ENCODE results near the gene TKT. TPM values are rescaled to one million over a fixed set of nuclear protein-coding genes. Genes with fewer than 3 reads are reported as not detected.

Gene TKT
- total RNA-seq, 1 experiment from 2014 or later = 186 TPM

DNA sequence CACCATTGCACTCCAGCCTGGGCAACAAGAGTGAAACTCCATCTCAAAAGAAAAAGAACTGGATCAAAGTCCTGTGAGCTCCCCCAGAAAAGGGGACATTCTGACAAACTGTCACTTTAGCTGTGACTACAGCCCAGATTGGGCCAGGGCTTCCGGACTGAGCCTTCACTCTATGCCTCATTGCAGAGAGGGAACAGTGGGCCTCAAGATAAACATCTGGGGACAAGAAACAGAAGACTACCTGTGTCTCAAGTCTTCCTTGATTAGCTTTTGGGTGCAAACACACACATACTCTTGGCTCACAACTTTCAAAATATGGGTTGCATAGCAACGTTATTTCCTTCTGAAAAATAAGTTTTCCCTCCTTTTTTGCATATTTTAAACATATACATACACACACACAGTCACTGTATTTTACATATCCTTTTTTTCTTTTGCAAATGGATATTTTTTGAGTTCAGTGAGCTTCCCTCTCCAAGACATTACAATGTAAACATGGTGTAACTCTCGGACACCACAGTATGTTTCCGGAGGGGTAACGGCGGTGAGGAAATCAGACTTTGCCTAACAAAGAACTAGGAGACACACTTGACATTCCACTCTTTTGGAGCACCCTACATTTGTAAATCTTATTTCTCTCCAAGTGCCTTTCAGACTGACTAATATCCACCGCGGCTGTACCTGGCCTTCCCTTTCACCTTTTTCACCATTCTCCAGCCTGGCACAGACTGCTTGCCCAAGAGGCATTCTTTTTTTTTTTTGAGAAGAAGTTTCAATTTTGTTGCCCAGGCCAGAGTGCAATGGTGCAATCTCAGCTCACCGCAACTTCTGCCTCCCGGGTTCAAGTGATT, 3.5 kb downstream of the TKT start:
- ChIA-PET POLR2A (ENCODE audit: low non-redundant PET) (no interaction called here), CTCF (no interaction called here)
- Histone ChIP-seq H3K36me3 (ENCODE audit: insufficient read depth, low read length, poor library complexity, severe bottlenecking) (no peaks in the 10 kb centered on the region), H3K27ac (ENCODE audit: low read depth, low read length, poor library complexity, severe bottlenecking) (no peak overlapping the region), H3K27me3 (replicated peaks; ENCODE audit: insufficient read depth, low read depth, low read length, poor library complexity) (no peaks in the 10 kb centered on the region), H3K4me3 (ENCODE audit: low read depth, low read length, poor library complexity, severe bottlenecking) (no peak overlapping the region), H3K9me3 (ENCODE audit: low read depth, low read length, poor library complexity, severe bottlenecking) (no peaks in the 10 kb centered on the region), H3K4me1 (ENCODE audit: insufficient read depth, low read length, poor library complexity, severe bottlenecking) (no peaks in the 10 kb centered on the region)
- no peak for DNase-seq (ENCODE audit: low spot score)
- intact Hi-C loops (cut with micrococcal nuclease; ENCODE audit: unreplicated experiment) = no loop called here
- TF ChIP-seq, protein P1, sequence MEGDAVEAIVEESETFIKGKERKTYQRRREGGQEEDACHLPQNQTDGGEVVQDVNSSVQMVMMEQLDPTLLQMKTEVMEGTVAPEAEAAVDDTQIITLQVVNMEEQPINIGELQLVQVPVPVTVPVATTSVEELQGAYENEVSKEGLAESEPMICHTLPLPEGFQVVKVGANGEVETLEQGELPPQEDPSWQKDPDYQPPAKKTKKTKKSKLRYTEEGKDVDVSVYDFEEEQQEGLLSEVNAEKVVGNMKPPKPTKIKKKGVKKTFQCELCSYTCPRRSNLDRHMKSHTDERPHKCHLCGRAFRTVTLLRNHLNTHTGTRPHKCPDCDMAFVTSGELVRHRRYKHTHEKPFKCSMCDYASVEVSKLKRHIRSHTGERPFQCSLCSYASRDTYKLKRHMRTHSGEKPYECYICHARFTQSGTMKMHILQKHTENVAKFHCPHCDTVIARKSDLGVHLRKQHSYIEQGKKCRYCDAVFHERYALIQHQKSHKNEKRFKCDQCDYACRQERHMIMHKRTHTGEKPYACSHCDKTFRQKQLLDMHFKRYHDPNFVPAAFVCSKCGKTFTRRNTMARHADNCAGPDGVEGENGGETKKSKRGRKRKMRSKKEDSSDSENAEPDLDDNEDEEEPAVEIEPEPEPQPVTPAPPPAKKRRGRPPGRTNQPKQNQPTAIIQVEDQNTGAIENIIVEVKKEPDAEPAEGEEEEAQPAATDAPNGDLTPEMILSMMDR (conservative IDR thresholded peaks at IDR 0.05; ENCODE audit: low read depth, low read length) = no peak
- no peak for TF ChIP-seq EZH2 (IDR thresholded peaks at IDR 0.05; ENCODE audit: borderline replicate concordance, low read depth, low read length, poor library complexity, severe bottlenecking)
- BruUV-seq (replicated peaks) = TSS peak; percentile 22

DNA sequence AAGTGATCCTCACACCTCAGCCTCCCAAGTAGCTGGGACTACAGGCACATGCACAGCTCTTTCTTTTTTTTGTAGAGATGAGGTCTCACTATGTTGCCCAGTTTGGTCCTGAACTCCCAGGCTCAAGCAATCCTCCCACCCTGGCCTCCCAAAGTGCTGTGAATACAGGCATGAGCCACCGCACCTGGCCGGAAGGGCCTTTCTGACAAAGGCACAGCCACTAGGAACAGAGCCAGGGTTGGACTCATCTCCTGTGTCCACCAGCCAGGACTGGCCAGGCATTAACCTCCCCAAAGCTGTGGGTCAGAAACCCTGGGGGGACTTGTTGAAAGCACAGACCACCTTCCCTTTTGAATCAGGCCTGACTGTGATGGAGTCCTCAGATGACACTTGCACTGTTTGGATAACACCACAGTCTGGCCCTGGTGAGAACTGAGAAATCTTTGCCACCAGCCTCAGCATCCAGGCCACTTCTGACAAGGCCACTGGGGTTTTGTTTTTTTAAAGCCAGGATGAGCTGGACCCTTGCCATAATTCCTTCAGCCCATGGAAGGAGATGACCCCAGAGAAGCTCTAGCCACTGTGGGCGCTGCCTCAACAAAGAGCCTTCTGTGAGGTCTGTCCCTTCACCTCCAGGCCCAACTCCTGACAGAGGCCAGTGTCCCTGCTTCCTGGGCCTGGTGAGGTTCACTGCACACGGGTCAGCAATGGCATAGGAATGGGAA, 4.8 kb downstream of the TKT start:
- DNase-seq (ENCODE audit: low spot score) = no peak
- CTCF ChIA-PET = no interaction called here
- Histone ChIP-seq H3K36me3 (ENCODE audit: insufficient read depth, low read length, poor library complexity, severe bottlenecking) (no peaks in the 10 kb centered on the region), H3K4me1 (ENCODE audit: insufficient read depth, low read length, poor library complexity, severe bottlenecking) (no peaks in the 10 kb centered on the region), H3K4me3 (ENCODE audit: low read depth, low read length, poor library complexity, severe bottlenecking) (no peak overlapping the region), H3K27me3 (replicated peaks; ENCODE audit: insufficient read depth, low read depth, low read length, poor library complexity) (no peaks in the 10 kb centered on the region), H3K9me3 (ENCODE audit: low read depth, low read length, poor library complexity, severe bottlenecking) (no peaks in the 10 kb centered on the region), H3K27ac (ENCODE audit: low read depth, low read length, poor library complexity, severe bottlenecking) (no peak overlapping the region)
- no peak for TF ChIP-seq EZH2 (IDR thresholded peaks at IDR 0.05; ENCODE audit: borderline replicate concordance, low read depth, low read length, poor library complexity, severe bottlenecking)
- TF ChIP-seq, protein P1 (conservative IDR thresholded peaks at IDR 0.05; ENCODE audit: low read depth, low read length) = no peak
- intact Hi-C loops (cut with micrococcal nuclease; ENCODE audit: unreplicated experiment) = no loop called here
- POLR2A ChIA-PET (ENCODE audit: low non-redundant PET) = no interaction called here
- BruUV-seq (replicated peaks) = no TSS peak

- TF ChIP-seq EZH2 (IDR thresholded peaks at IDR 0.05; ENCODE audit: borderline replicate concordance, low read depth, low read length, poor library complexity, severe bottlenecking) = no peak
- TF ChIP-seq, protein P1 (conservative IDR thresholded peaks at IDR 0.05; ENCODE audit: low read depth, low read length) = no peak
- intact Hi-C loops (cut with micrococcal nuclease; ENCODE audit: unreplicated experiment) = no loop called here
- no TSS peak for BruUV-seq (replicated peaks)
- POLR2A ChIA-PET (ENCODE audit: low non-redundant PET) = no interaction called here
- Histone ChIP-seq H3K36me3 (ENCODE audit: insufficient read depth, low read length, poor library complexity, severe bottlenecking) (no peaks in the 10 kb centered on the region), H3K4me1 (ENCODE audit: insufficient read depth, low read length, poor library complexity, severe bottlenecking) (no peaks in the 10 kb centered on the region), H3K9me3 (ENCODE audit: low read depth, low read length, poor library complexity, severe bottlenecking) (no peaks in the 10 kb centered on the region), H3K27me3 (replicated peaks; ENCODE audit: insufficient read depth, low read depth, low read length, poor library complexity) (no peaks in the 10 kb centered on the region), H3K4me3 (ENCODE audit: low read depth, low read length, poor library complexity, severe bottlenecking) (no peak overlapping the region), H3K27ac (ENCODE audit: low read depth, low read length, poor library complexity, severe bottlenecking) (no peak overlapping the region)
- CTCF ChIA-PET = no interaction called here
- no peak for DNase-seq (ENCODE audit: low spot score)
These were observed 5.4 kb downstream of the TKT start for GRCh38 chr3:53250453-53250852.

Data from A673 (cell line).